GM12875 (cell line): Measurements from ENCODE around the gene DAAM1.

ENCODE experiments used
- H3K4me3 ChIP-seq: one replicate; pipeline ENCODE4 v1.5.1; 2011; ENCODE audit warnings: low read depth, low read length, control low read depth
- CTCF ChIP-seq: IDR thresholded peaks from 2 replicates; pipeline ENCODE4 v1.5.1; 2011; ENCODE audit warnings: low read depth, mild to moderate bottlenecking, control low read depth, inconsistent platforms, low read length, moderate library complexity, borderline replicate concordance; ENCODE audit not compliant: insufficient read depth

DAAM1 gene

GRCh38 chr14:59306775-59307174, 118.3 kb downstream of the DAAM1 start:
- no peak overlapping the region for H3K4me3 ChIP-seq
- no peak for TF ChIP-seq CTCF

- no peak overlapping the region for H3K4me3 ChIP-seq
- TF ChIP-seq CTCF = no peak
Measured at GRCh38 chr14:59308086-59308485, 119.6 kb downstream of the DAAM1 start.

- H3K4me3 ChIP-seq = no peak overlapping the region
Measured at GRCh38 chr14:59308673-59309072, 120.2 kb downstream of the DAAM1 start.

GRCh38 chr14:59309291-59309900, 120.9 kb downstream of the DAAM1 start:
- H3K4me3 ChIP-seq = no peak overlapping the region
- no peak for TF ChIP-seq CTCF

More at GRCh38 chr14:59308673-59309072, 120.2 kb downstream of the DAAM1 start:
- TF ChIP-seq CTCF = no peak

GRCh38 chr14:59310633-59311032, 122.2 kb downstream of the DAAM1 start:
- no peak overlapping the region for H3K4me3 ChIP-seq
- TF ChIP-seq CTCF = no peak

- H3K4me3 ChIP-seq = no peak overlapping the region
- no peak for TF ChIP-seq CTCF
Measured at GRCh38 chr14:59311723-59312122, 123.3 kb downstream of the DAAM1 start.

GRCh38 chr14:59313144-59313651, 124.7 kb downstream of the DAAM1 start:
- H3K4me3 ChIP-seq = no peak overlapping the region
- TF ChIP-seq CTCF = no peak
